Ovary (tissue), 9 donors: ENCODE measurements around the gene HLX. TPM values are rescaled to one million over a fixed set of nuclear protein-coding genes. Genes with fewer than 3 reads are reported as not detected.

Experiments
- DNase-seq, 5 donors: peaks; one replicate each; pipeline ENCODE4 v3.0.0-alpha.2; 2019 to 2020
- H3K27ac ChIP-seq, 2 donors: fragments of 200-600 bp; one replicate each; pipeline versions ENCODE4 v1.5.1 to v1.8.0; 2019 to 2022
- H3K27me3 ChIP-seq: fragments of 200-600 bp; one replicate; pipeline ENCODE4 v1.8.0; 2022
- H3K36me3 ChIP-seq: fragments of 200-600 bp; sonication (generic); one replicate; pipeline ENCODE4 v1.5.1; 2019
- H3K4me1 ChIP-seq: one replicate; pipeline ENCODE4 v1.8.1; 2013; ENCODE audit warnings: mild to moderate bottlenecking, moderate library complexity; ENCODE audit not compliant: insufficient read depth
- H3K4me3 ChIP-seq: fragments of 200-600 bp; sonication (generic); one replicate; pipeline ENCODE4 v1.5.1; 2017
- H3K9me3 ChIP-seq, 2 donors: fragments of 200-600 bp in 1 of 2; sonication (generic) in 1 of 2; one replicate each; pipeline versions ENCODE4 v1.5.1 to v1.8.1; 2013 to 2019; ENCODE audit warnings: mild to moderate bottlenecking in 1 of 2, moderate library complexity in 1 of 2
- CTCF ChIP-seq, 3 donors: fragments of 450-650 bp in 2 of 3; fragments of 200-600 bp in 1 of 3; IDR thresholded peaks; one replicate each; pipeline versions ENCODE4 v1.5.1 to v1.8.0; 2016 to 2022; ENCODE audit warnings: antibody characterized with exemption in 3 of 3, mild to moderate bottlenecking in 1 of 3
- EP300 ChIP-seq: sonication (generic); formaldehyde crosslinking; IDR thresholded peaks from one replicate; pipeline ENCODE4 v1.6.1; 2017; ENCODE audit warnings: antibody characterized with exemption
- POLR2A ChIP-seq: fragments of 450-650 bp; IDR thresholded peaks from one replicate; pipeline ENCODE4 v1.6.1; 2017; ENCODE audit warnings: antibody characterized with exemption, mild to moderate bottlenecking, moderate library complexity
- WGBS, 3 donors: extraction: QIAGEN DNeasy Blood & Tissue Kit in 1 of 3; methylation state at CpG; one replicate each; pipeline versions ENCODE4 v1.1.5 to v1.1.7; 2013 to 2017; 5-methylcytosine and 5-hydroxymethylcytosine counted together
- intact Hi-C, 4 donors: fragments of 100-400 bp; cut with DNase I; formaldehyde crosslinking; loops; one replicate each; pipeline versions ENCODE4 v1.11.0 to v1.15.1; 2022 to 2023
- polyA plus RNA-seq, 2 donors: library from polyadenylated mRNA; stranded (reverse); fragments of 200-250 nt in 1 of 2; fragments of 350-450 nt in 1 of 2; fragmentation: Illumina TruSeq in 1 of 2; extraction: RNeasy Lipid Tissue Mini Kit (QIAGEN cat#74804) in 1 of 2; gene quantifications; one replicate each; pipeline ENCODE4 v1.2.3, GENCODE V29; 2013 to 2014
- total RNA-seq, 7 donors: library from RNA; depleted of rRNA in 2 of 7; stranded (reverse); fragments of >200 nt in 2 of 7; fragmentation: NEBNext Ultra II Directional in 3 of 7; extraction: Animal tissue kit (Norgen Biotek cat#: 25700) in 3 of 7; gene quantifications; one replicate each; pipeline versions ENCODE4 v1.1.0 to v1.2.4, GENCODE V29; 2016 to 2023
- donor health status: DM: no; HTN: no; CAD: no; lungs with moderate emphysema.
- donor health status: DM: no; HTN: no; CAD: no.
- donor health status: Bipolar disorder and iron deficiency.
- donor health status: DM: yes; HTN: yes; CAD: no.
- donor health status: DM: no; HTN: no; CAD: no.
- donor health status: DM: yes; HTN: yes; CAD: no.

The HLX gene
- total and polyA plus RNA-seq, 9 donors: 2.1 to 9.4 (median 3.5) TPM

- H3K27me3 ChIP-seq: no peaks in the 10 kb centered on the region
- intact Hi-C loops: loop anchor here in 3 of 4 donors (10.0 kb wide), 1 partner anchor 563 kb away; no protein-coding TSS in a partner anchor
- H3K27ac ChIP-seq: no peak overlapping the region
- H3K9me3 ChIP-seq: no peaks in the 10 kb centered on the region
- H3K4me3 ChIP-seq: no peak overlapping the region
- TF ChIP-seq POLR2A: no peak
- no peak for TF ChIP-seq EP300
- TF ChIP-seq CTCF (IDR thresholded peaks at IDR 0.05): no peak
- H3K36me3 ChIP-seq: no peaks in the 10 kb centered on the region
- H3K4me1 ChIP-seq: no peaks in the 10 kb centered on the region
- no peak for DNase-seq
Observed at GRCh38 chr1:220872296-220872695, 6.9 kb upstream of the HLX start.

GRCh38 chr1:220873087-220873486, 6.2 kb upstream of the HLX start:
- H3K27ac ChIP-seq: no peak overlapping the region
- H3K9me3 ChIP-seq: no peaks in the 10 kb centered on the region
- 75 to 91% (median 80%) methylated on average over 2 of the region's 2 CpGs for WGBS, 3 donors
- no peaks in the 10 kb centered on the region for H3K36me3 ChIP-seq
- no peaks in the 10 kb centered on the region for H3K27me3 ChIP-seq
- intact Hi-C loops: loop anchor here in 3 of 4 donors (10.0 kb wide), 1 partner anchor 562 kb away; no protein-coding TSS in a partner anchor
- H3K4me3 ChIP-seq: no peak overlapping the region
- H3K4me1 ChIP-seq: no peaks in the 10 kb centered on the region
- DNase-seq: no peak
- TF ChIP-seq CTCF (IDR thresholded peaks at IDR 0.05) (no peak), POLR2A (no peak), EP300 (no peak)

- TF ChIP-seq POLR2A (no peak), CTCF (IDR thresholded peaks at IDR 0.05) (peak in 2 of 3 donors; percentile 23 to 56)
- H3K27ac ChIP-seq: no peak overlapping the region
- H3K4me3 ChIP-seq: no peak overlapping the region
- H3K9me3 ChIP-seq: no peaks in the 10 kb centered on the region
- WGBS, 3 donors: 14 to 21% (median 18%) methylated on average over 8 of the region's 8 CpGs
- intact Hi-C loops: loop anchor here in 3 of 4 donors (10.0 kb wide), 1 partner anchor 561 kb away; no protein-coding TSS in a partner anchor
- no peaks in the 10 kb centered on the region for H3K36me3 ChIP-seq
- H3K27me3 ChIP-seq: no peaks in the 10 kb centered on the region
- H3K4me1 ChIP-seq: peaks cover 4% of the 10 kb centered on the region
- DNase-seq: peak in 1 of 5 donors; percentile 60
Observed at GRCh38 chr1:220873868-220874655, 5.2 kb upstream of the HLX start.

GRCh38 chr1:220875260-220875659, 4.0 kb upstream of the HLX start:
- no peak for DNase-seq
- Histone ChIP-seq H3K4me1 (peaks cover 6% of the 10 kb centered on the region), H3K27me3 (no peaks in the 10 kb centered on the region), H3K27ac (no peak overlapping the region), H3K36me3 (no peaks in the 10 kb centered on the region), H3K4me3 (no peak overlapping the region), H3K9me3 (no peaks in the 10 kb centered on the region)
- intact Hi-C loops: loop anchor here in 3 of 4 donors (10.0 kb wide), 1 partner anchor 560 kb away; no protein-coding TSS in a partner anchor
- WGBS, 3 donors: 89 to 98% (median 90%) methylated on average over 1 of the region's 1 CpG
- TF ChIP-seq CTCF (IDR thresholded peaks at IDR 0.05) (no peak), POLR2A (no peak), EP300 (no peak)
